ENCODE data around the gene MICU2.

DNA sequence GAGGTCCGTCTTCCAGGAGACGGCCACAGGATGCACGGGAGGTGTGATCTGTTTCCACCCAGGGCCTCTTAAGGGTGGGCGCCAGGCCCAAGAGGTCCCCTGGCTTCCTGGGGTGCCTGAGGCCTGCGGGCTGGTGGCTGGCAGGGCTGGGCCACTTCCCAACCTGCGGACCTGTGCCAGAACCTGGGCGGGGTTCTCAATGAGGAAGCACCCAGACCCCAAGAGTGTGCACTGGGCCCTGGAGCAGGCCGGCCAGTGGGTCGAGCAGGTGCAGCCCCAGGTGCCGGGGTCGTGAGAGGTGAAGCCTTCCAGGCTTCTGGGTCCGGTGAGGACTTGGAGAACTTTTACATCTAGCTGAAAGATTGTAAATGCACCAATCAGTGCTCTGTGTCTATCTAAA is 6.7 kb upstream of the MICU2 start:
- TF ChIP-seq POLR2AphosphoS5 (IDR thresholded peaks at IDR 0.05; ENCODE audit: insufficient read depth in 1 of 2, low read depth in 1 of 2), result no peak
- TF ChIP-seq POLR2A (IDR thresholded peaks at IDR 0.05), result no peak
